Right atrium auricular region (tissue), 2 donors: ENCODE measurements around the gene COL16A1. TPM values are rescaled to one million over a fixed set of nuclear protein-coding genes. Genes with fewer than 3 reads are reported as not detected.

Experiments
- DNase-seq: peaks from one replicate; pipeline ENCODE4 v3.0.0-alpha.2; 2019; ENCODE audit warnings: low spot score
- H3K27ac ChIP-seq, 2 donors: fragments of 200-600 bp; sonication (generic); 1 replicate in 1 of 2; 2 replicates in 1 of 2; pipeline ENCODE4 v1.5.1; 2016 to 2019
- H3K27me3 ChIP-seq, 2 donors: fragments of 200-600 bp; sonication (generic); one replicate each; pipeline versions ENCODE4 v1.5.1 to v1.6.0; 2017 to 2019
- H3K36me3 ChIP-seq: fragments of 200-600 bp; sonication (generic); one replicate; pipeline ENCODE4 v1.5.1; 2016
- H3K4me1 ChIP-seq, 2 donors: fragments of 200-600 bp; sonication (generic); one replicate each; pipeline versions ENCODE4 v1.5.1 to v1.6.0; 2017 to 2019
- H3K4me3 ChIP-seq, 2 donors: fragments of 200-600 bp; sonication (generic); 1 replicate in 1 of 2; 2 replicates in 1 of 2; pipeline ENCODE4 v1.5.1; 2017 to 2019; ENCODE audit warnings: mild to moderate bottlenecking in 1 of 2, moderate library complexity in 1 of 2
- H3K9me3 ChIP-seq, 2 donors: fragments of 200-600 bp; sonication (generic); one replicate each; pipeline ENCODE4 v1.5.1; 2019
- CTCF ChIP-seq, 2 donors: fragments of 200-600 bp; sonication (generic); IDR thresholded peaks; one replicate each; pipeline ENCODE4 v1.5.1; 2019; ENCODE audit warnings: antibody characterized with exemption in 2 of 2
- total RNA-seq, 2 donors: library from RNA; depleted of rRNA; stranded (reverse); fragments of >200 nt; gene quantifications; one replicate each; pipeline ENCODE4 v1.1.0, GENCODE V29; 2016

The COL16A1 gene
- total RNA-seq, 2 donors from 2014 or later = 31.2 to 34.4 TPM

- DNase-seq = no peak
- Histone ChIP-seq H3K9me3 (no peaks in the 10 kb centered on the region), H3K4me3 (no peak overlapping the region), H3K4me1 (peaks cover 0 to 16% of the 10 kb centered on the region in 2 donors), H3K36me3 (no peaks in the 10 kb centered on the region), H3K27ac (no peak overlapping the region), H3K27me3 (peaks cover 0 to 2% of the 10 kb centered on the region in 2 donors)
- TF ChIP-seq CTCF (IDR thresholded peaks at IDR 0.05) = no peak
These were observed 89.3 kb downstream of the COL16A1 start for GRCh38 chr1:31614414-31615005.

GRCh38 chr1:31609514-31610118 is 94.2 kb downstream of the COL16A1 start:
- H3K27me3 ChIP-seq = no peaks in the 10 kb centered on the region
- TF ChIP-seq CTCF (IDR thresholded peaks at IDR 0.05) = no peak
- DNase-seq = no peak

GRCh38 chr1:31607360-31607759 is 96.5 kb downstream of the COL16A1 start:
- Histone ChIP-seq H3K27ac (no peak overlapping the region), H3K36me3 (no peaks in the 10 kb centered on the region), H3K9me3 (no peaks in the 10 kb centered on the region), H3K4me1 (no peaks in the 10 kb centered on the region), H3K4me3 (no peak overlapping the region), H3K27me3 (no peaks in the 10 kb centered on the region)
- DNase-seq = no peak
- TF ChIP-seq CTCF (IDR thresholded peaks at IDR 0.05) = no peak

More at GRCh38 chr1:31609514-31610118, 94.2 kb downstream of the COL16A1 start:
- Histone ChIP-seq H3K9me3 (no peaks in the 10 kb centered on the region), H3K27ac (no peak overlapping the region), H3K4me1 (no peaks in the 10 kb centered on the region), H3K36me3 (no peaks in the 10 kb centered on the region), H3K4me3 (no peak overlapping the region)

DNA sequence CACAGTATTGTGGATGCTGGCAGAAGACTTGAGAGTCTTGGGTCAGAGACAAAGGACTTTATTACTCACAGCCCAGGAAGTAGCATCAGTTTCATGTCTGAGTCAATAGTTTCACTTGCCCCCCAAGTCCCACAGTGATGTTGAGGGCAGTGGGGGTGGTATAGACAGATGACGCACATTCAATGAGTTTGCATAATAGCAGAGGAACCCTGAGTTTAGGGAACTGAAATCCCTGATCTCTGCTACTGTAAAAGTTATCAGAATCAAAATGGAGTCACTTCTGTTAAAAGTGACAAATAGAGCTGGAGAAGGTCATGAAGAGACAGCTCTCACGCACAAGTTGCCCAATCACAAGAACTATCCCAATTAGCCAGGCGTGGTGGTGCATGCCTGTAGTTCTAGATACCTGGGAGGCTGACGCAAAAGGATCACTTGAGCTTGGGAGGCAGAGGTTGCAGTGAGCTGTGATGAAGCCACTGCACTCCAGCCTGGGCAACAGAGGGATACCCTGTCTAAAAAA is 97.8 kb downstream of the COL16A1 start:
- Histone ChIP-seq H3K27me3 (no peaks in the 10 kb centered on the region), H3K27ac (no peak overlapping the region), H3K4me1 (no peaks in the 10 kb centered on the region), H3K9me3 (no peaks in the 10 kb centered on the region), H3K4me3 (no peak overlapping the region), H3K36me3 (no peaks in the 10 kb centered on the region)
- no peak for TF ChIP-seq CTCF (IDR thresholded peaks at IDR 0.05)
- DNase-seq = no peak

Other genes with a start within 250 kb of the COL16A1 start
- 100 to 1,000 TPM; 211 to 264 TPM for gene TINAGL1, start 127.5 kb downstream of the COL16A1 start, total RNA-seq
- gene HCRTR1, start 86.3 kb downstream of the COL16A1 start, total RNA-seq = under 1 TPM in 1 of 2 donors, not detected in 1; 0.43 TPM
- gene PEF1, start 59.1 kb downstream of the COL16A1 start, total RNA-seq = 10 to 100 TPM; 42.9 to 66.8 TPM
- gene ADGRB2, start 60.3 kb upstream of the COL16A1 start, total RNA-seq = 10 to 100 TPM; 14.4 to 19.1 TPM
- gene SPOCD1, start 112.0 kb upstream of the COL16A1 start, total RNA-seq = under 1 TPM in 1 of 2 donors, not detected in 1; 0.43 TPM
- 100 to 1,000 TPM; 261 to 319 TPM for gene PTP4A2, start 234.4 kb upstream of the COL16A1 start, total RNA-seq